ENCODE measurements around the gene PIK3C3.

GRCh38 chr18:42033137-42033810 is 78.2 kb downstream of the PIK3C3 start:
- TF ChIP-seq EP300 (IDR thresholded peaks at IDR 0.05) = no peak
- TF ChIP-seq POLR2A (IDR thresholded peaks at IDR 0.05) = no peak
- TF ChIP-seq CTCF (IDR thresholded peaks at IDR 0.05) = no peak

All from ovary (tissue), 3 donors.